SK-N-SH (cell line): Measurements from ENCODE around the gene HPN. TPM values are rescaled to one million over a fixed set of nuclear protein-coding genes. Genes with fewer than 3 reads are reported as not detected.

ENCODE experiments used
- CTCF ChIA-PET: fragments of 300-600, 350-600 bp; formaldehyde crosslinking; extraction: SDS; loops from one replicate; lab custom pipeline; 2021; lab: Yijun Ruan, JAX
- POLR2A ChIA-PET: fragments of 350-600 bp; sonication (Branson Sonifier 250); formaldehyde crosslinking; extraction: SDS; loops from one replicate; lab custom pipeline; 2020; ENCODE audit warnings: antibody characterized with exemption, inconsistent platforms; lab: Yijun Ruan, JAX
- DNase-seq: peaks from one replicate; pipeline ENCODE4 v3.0.0; 2012
- H2AFZ ChIP-seq: fragments of 200-600 bp; sonication (generic); 2 replicates; pipeline ENCODE4 v1.8.1; 2016; ENCODE audit warnings: antibody characterized with exemption, mild to moderate bottlenecking, low read depth
- H3F3A ChIP-seq: fragments of 200-600 bp; sonication (generic); replicated peaks from 2 replicates; pipeline ENCODE3; 2016; ENCODE audit warnings: antibody characterized with exemption, mild to moderate bottlenecking; ENCODE audit not compliant: insufficient read depth
- H3K27ac ChIP-seq, 2 experiments: fragments of 200-500 bp in 1 of 2; fragments of 200-600 bp in 1 of 2; sonication (Bioruptor generic) in 1 of 2; sonication (generic), shearing (Covaris generic) in 1 of 2; 2 replicates each; pipeline versions ENCODE4 v1.5.1 to v1.6.1; 2014 to 2016; ENCODE audit warnings: low read depth in 2 of 2, inconsistent platforms in 1 of 2, low read length in 1 of 2, mild to moderate bottlenecking in 1 of 2, mixed read lengths in 1 of 2
- H3K27me3 ChIP-seq: fragments of 200-600 bp; sonication (generic), shearing (Covaris generic); 2 replicates; pipeline ENCODE4 v1.6.1; 2016; ENCODE audit warnings: mixed run types; ENCODE audit not compliant: insufficient read depth
- H3K36me3 ChIP-seq, 2 experiments: fragments of 200-500 bp in 1 of 2; fragments of 200-600 bp in 1 of 2; sonication (Bioruptor generic) in 1 of 2; sonication (generic) in 1 of 2; replicated peaks in 1 of 2; 2 replicates each; pipeline versions ENCODE3 to v1.5.1; 2014 to 2016; ENCODE audit warnings: low read length in 1 of 2, mild to moderate bottlenecking in 1 of 2; ENCODE audit not compliant: insufficient read depth in 2 of 2, control insufficient read depth in 1 of 2
- H3K4me1 ChIP-seq, 2 experiments: fragments of 200-500 bp in 1 of 2; fragments of 200-600 bp in 1 of 2; sonication (Bioruptor generic) in 1 of 2; sonication (generic), shearing (Covaris generic) in 1 of 2; 2 replicates each; pipeline versions ENCODE4 v1.5.1 to v1.6.1; 2014 to 2016; ENCODE audit warnings: low read depth in 1 of 2, low read length in 1 of 2, mixed run types in 1 of 2; ENCODE audit not compliant: insufficient read depth in 2 of 2, control insufficient read depth in 1 of 2
- H3K4me2 ChIP-seq: fragments of 200-600 bp; sonication (generic), shearing (Covaris generic); 2 replicates; pipeline ENCODE4 v1.6.1; 2017; ENCODE audit warnings: mixed run types
- H3K4me3 ChIP-seq, 2 experiments: fragments of 200-500 bp in 1 of 2; fragments of 200-600 bp in 1 of 2; sonication (Bioruptor generic) in 1 of 2; sonication (generic), shearing (Covaris generic) in 1 of 2; 2 replicates each; pipeline versions ENCODE4 v1.5.1 to v1.8.1; 2014 to 2016; ENCODE audit warnings: low read depth in 2 of 2, inconsistent platforms in 1 of 2, low read length in 1 of 2, mild to moderate bottlenecking in 1 of 2, mixed read lengths in 1 of 2, moderate library complexity in 1 of 2
- H3K79me2 ChIP-seq: fragments of 200-600 bp; sonication (generic); 2 replicates; pipeline ENCODE4 v1.8.1; 2017; ENCODE audit warnings: mild to moderate bottlenecking; ENCODE audit not compliant: insufficient read depth
- H3K9ac ChIP-seq: fragments of 200-600 bp; sonication (generic); 2 replicates; pipeline ENCODE4 v1.6.1; 2017; ENCODE audit warnings: mixed run types
- H3K9me2 ChIP-seq: fragments of 200-600 bp; sonication (generic); 2 replicates; pipeline ENCODE4 v1.6.1; 2017; ENCODE audit warnings: mixed run types
- H3K9me3 ChIP-seq: fragments of 200-600 bp; sonication (generic); 2 replicates; pipeline ENCODE4 v1.6.1; 2017; ENCODE audit warnings: mixed run types, mild to moderate bottlenecking, moderate library complexity
- H4K20me1 ChIP-seq: fragments of 200-600 bp; sonication (generic); 2 replicates; pipeline ENCODE4 v1.6.1; 2017; ENCODE audit warnings: mild to moderate bottlenecking, mixed run types; ENCODE audit not compliant: insufficient read depth
- CHD2 ChIP-seq: fragments of 150-350 bp; IDR thresholded peaks from 2 replicates; pipeline ENCODE4 v1.6.1; 2018; ENCODE audit warnings: low read length; ENCODE audit not compliant: partially characterized antibody
- EZH2phosphoT487 ChIP-seq: fragments of 200-600 bp; sonication (generic); IDR thresholded peaks from 2 replicates; pipeline ENCODE4 v1.6.1; 2017; ENCODE audit warnings: low read depth, mixed run types, mild to moderate bottlenecking, antibody characterized with exemption, moderate library complexity, borderline replicate concordance
- GABPA ChIP-seq: IDR thresholded peaks from 2 replicates; pipeline ENCODE4 v1.4.0; 2012; ENCODE audit warnings: low read depth, mild to moderate bottlenecking
- GATA2 ChIP-seq: sonication (generic); formaldehyde crosslinking; IDR thresholded peaks from 2 replicates; pipeline ENCODE4 v1.5.0; 2020; ENCODE audit warnings: mild to moderate bottlenecking, missing genetic modification reagents
- MEF2A ChIP-seq: IDR thresholded peaks from 2 replicates; pipeline ENCODE4 v1.4.0; 2012; ENCODE audit warnings: low read depth, borderline replicate concordance
- MXI1 ChIP-seq: IDR thresholded peaks from 2 replicates; pipeline ENCODE4 v1.6.1; 2012; ENCODE audit warnings: mild to moderate bottlenecking, low read depth, low read length, improper control_type of control experiment
- POLR2AphosphoS5 ChIP-seq: IDR thresholded peaks from 2 replicates; pipeline ENCODE4 v1.6.1; 2012; ENCODE audit warnings: low read depth, low read length
- RAD21 ChIP-seq: IDR thresholded peaks from 2 replicates; pipeline ENCODE4 v1.6.1; 2012; ENCODE audit warnings: mild to moderate bottlenecking, low read length
- RCOR1 ChIP-seq: fragments of 150-350 bp; IDR thresholded peaks from 2 replicates; pipeline ENCODE4 v1.6.1; 2017; ENCODE audit warnings: antibody characterized with exemption, low read length
- RFX5 ChIP-seq: IDR thresholded peaks from 2 replicates; pipeline ENCODE4 v1.6.1; 2012; ENCODE audit warnings: mild to moderate bottlenecking, improper control_type of control experiment, low read length
- RXRA ChIP-seq: IDR thresholded peaks from 2 replicates; pipeline ENCODE4 v1.4.0; 2012; ENCODE audit warnings: low read depth, mild to moderate bottlenecking, borderline replicate concordance
- SIN3A ChIP-seq: IDR thresholded peaks from 2 replicates; pipeline ENCODE4 v1.6.1; 2012; ENCODE audit warnings: low read depth, mild to moderate bottlenecking, low read length, moderate library complexity, borderline replicate concordance
- TAF1 ChIP-seq: IDR thresholded peaks from 2 replicates; pipeline ENCODE4 v1.6.1; 2012; ENCODE audit warnings: low read depth, mild to moderate bottlenecking, low read length, moderate library complexity, borderline replicate concordance
- TCF12 ChIP-seq: IDR thresholded peaks from 2 replicates; pipeline ENCODE4 v1.4.0; 2012
- YY1 ChIP-seq: IDR thresholded peaks from 2 replicates; pipeline ENCODE4 v1.4.0; 2012; ENCODE audit warnings: low read depth, mild to moderate bottlenecking
- WGBS: methylation state at CpG from one replicate; pipeline ENCODE4 v1.1.6; 2017; ENCODE audit warnings: low lambda C conversion rate; 5-methylcytosine and 5-hydroxymethylcytosine counted together
- polyA plus RNA-seq, 3 experiments: library from polyadenylated mRNA; depleted of rRNA; stranded (reverse); fragments of >200 nt; gene quantifications; 2 replicates each; pipeline ENCODE4 v1.2.3, GENCODE V29; 2012
- TF ChIP-seq, protein P1 (sequence below): IDR thresholded peaks from 2 replicates; pipeline ENCODE4 v1.6.1; 2012; ENCODE audit warnings: mild to moderate bottlenecking, low read depth, low read length, moderate library complexity
- TF ChIP-seq, protein P2 (sequence below): IDR thresholded peaks from 2 replicates; pipeline ENCODE4 v1.4.0; 2012; ENCODE audit warnings: low read depth, borderline replicate concordance
- TF ChIP-seq, protein P3 (sequence below): fragments of 150-350 bp; IDR thresholded peaks from 2 replicates; pipeline ENCODE4 v1.6.1; 2017; ENCODE audit warnings: antibody characterized with exemption, low read length, low read depth, borderline replicate concordance

HPN gene
- polyA plus RNA-seq, 1 of the 3 experiments (the other 2 are of a cell fraction): 0.05 TPM

DNA sequence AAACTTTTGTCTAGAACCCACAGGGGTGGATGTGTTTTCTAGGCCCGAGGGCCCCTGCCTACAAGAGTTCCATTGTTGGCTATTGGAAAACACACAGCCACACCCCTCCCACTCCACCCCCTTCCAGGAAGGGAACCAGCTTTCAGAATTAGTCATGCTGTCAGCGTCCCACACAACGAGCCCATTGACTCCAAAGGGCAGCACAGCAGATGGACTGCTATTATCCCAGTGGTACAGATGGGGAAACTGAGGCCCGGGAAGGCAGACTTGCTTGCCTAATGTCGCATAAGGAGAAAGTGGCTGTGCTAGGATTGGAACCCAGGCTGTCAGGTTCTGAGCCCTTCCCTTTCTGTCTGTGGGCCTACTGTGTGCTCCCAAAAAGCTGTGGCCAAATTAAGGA is 66.0 kb downstream of the HPN start:
- Histone ChIP-seq H3K9me2 (no peaks in the 10 kb centered on the region), H3K9ac (no peak overlapping the region), H3K27me3 (no peaks in the 10 kb centered on the region), H3K9me3 (no peaks in the 10 kb centered on the region), H3K4me1 (no peaks in the 10 kb centered on the region), H2AFZ (no peak overlapping the region)
- TF ChIP-seq, protein P1, sequence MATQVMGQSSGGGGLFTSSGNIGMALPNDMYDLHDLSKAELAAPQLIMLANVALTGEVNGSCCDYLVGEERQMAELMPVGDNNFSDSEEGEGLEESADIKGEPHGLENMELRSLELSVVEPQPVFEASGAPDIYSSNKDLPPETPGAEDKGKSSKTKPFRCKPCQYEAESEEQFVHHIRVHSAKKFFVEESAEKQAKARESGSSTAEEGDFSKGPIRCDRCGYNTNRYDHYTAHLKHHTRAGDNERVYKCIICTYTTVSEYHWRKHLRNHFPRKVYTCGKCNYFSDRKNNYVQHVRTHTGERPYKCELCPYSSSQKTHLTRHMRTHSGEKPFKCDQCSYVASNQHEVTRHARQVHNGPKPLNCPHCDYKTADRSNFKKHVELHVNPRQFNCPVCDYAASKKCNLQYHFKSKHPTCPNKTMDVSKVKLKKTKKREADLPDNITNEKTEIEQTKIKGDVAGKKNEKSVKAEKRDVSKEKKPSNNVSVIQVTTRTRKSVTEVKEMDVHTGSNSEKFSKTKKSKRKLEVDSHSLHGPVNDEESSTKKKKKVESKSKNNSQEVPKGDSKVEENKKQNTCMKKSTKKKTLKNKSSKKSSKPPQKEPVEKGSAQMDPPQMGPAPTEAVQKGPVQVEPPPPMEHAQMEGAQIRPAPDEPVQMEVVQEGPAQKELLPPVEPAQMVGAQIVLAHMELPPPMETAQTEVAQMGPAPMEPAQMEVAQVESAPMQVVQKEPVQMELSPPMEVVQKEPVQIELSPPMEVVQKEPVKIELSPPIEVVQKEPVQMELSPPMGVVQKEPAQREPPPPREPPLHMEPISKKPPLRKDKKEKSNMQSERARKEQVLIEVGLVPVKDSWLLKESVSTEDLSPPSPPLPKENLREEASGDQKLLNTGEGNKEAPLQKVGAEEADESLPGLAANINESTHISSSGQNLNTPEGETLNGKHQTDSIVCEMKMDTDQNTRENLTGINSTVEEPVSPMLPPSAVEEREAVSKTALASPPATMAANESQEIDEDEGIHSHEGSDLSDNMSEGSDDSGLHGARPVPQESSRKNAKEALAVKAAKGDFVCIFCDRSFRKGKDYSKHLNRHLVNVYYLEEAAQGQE: no peak
- no peak for TF ChIP-seq EZH2phosphoT487
- TF ChIP-seq MXI1: no peak
- TF ChIP-seq, protein P2, sequence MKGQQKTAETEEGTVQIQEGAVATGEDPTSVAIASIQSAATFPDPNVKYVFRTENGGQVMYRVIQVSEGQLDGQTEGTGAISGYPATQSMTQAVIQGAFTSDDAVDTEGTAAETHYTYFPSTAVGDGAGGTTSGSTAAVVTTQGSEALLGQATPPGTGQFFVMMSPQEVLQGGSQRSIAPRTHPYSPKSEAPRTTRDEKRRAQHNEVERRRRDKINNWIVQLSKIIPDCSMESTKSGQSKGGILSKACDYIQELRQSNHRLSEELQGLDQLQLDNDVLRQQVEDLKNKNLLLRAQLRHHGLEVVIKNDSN: no peak
- no peak for TF ChIP-seq RXRA
- no peak for TF ChIP-seq TAF1
- no peak for TF ChIP-seq GABPA
- no peak for TF ChIP-seq SIN3A
- no peak for TF ChIP-seq RCOR1
- no peak for TF ChIP-seq TCF12
- no peak for TF ChIP-seq POLR2AphosphoS5
- TF ChIP-seq MEF2A: no peak
- TF ChIP-seq, all 33 proteins: peak for 0
- H3K4me3 ChIP-seq: no peak overlapping the region
- ChIA-PET CTCF (interaction anchor here (0.6 to 1.5 kb wide), 5 partner anchors 8 to 46 kb away, joined by 3 to 6 read pairs (median 5); partner anchors contain the start of gene FXYD3), POLR2A (no interaction called here)
- no peak overlapping the region for H3K4me2 ChIP-seq
- H4K20me1 ChIP-seq: no peaks in the 10 kb centered on the region
- H3F3A ChIP-seq: peaks cover 4% of the 10 kb centered on the region
- no peak for DNase-seq
- no peaks in the 10 kb centered on the region for H3K79me2 ChIP-seq
- WGBS: 4% methylated on average over 5 of the region's 5 CpGs
- no peaks in the 10 kb centered on the region for H3K36me3 ChIP-seq
- no peak overlapping the region for H3K27ac ChIP-seq

DNA sequence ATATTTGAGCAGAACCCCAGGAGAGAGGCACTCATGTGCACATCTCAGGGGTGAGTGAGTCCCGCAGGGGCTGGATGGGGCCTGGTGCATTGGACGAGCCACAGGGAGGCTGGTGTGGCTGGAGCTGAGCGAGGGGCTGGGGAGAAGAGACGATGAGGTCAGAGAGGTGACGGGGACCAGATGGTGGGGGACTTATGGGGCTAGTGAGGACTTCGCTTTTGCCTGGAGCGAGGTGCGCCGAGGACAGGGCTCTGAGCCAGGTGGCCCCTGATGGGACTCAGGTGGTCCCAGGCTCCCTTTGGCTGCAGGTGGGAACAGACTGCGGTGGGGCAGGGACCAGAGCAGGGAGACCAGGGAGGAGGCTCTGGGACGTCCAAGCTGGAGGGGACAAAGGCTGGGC is 67.2 kb downstream of the HPN start:
- H3K9me2 ChIP-seq: no peaks in the 10 kb centered on the region
- peaks cover 4% of the 10 kb centered on the region for H3F3A ChIP-seq
- no peaks in the 10 kb centered on the region for H3K27me3 ChIP-seq
- no peaks in the 10 kb centered on the region for H4K20me1 ChIP-seq
- H2AFZ ChIP-seq: no peak overlapping the region
- WGBS: 80% methylated on average over 10 of the region's 11 CpGs
- ChIA-PET POLR2A (no interaction called here), CTCF (interaction anchor here (1.1 kb wide), 1 partner anchor 42 kb away, joined by 5 read pairs; no protein-coding TSS in a partner anchor)
- no peak overlapping the region for H3K27ac ChIP-seq
- H3K4me2 ChIP-seq: no peak overlapping the region
- no peaks in the 10 kb centered on the region for H3K9me3 ChIP-seq
- no peak for DNase-seq
- TF ChIP-seq GATA2 (CRISPR knock-in tag): no peak
- TF ChIP-seq RFX5: no peak
- TF ChIP-seq MEF2A: no peak
- TF ChIP-seq CHD2: no peak
- TF ChIP-seq, protein P3, sequence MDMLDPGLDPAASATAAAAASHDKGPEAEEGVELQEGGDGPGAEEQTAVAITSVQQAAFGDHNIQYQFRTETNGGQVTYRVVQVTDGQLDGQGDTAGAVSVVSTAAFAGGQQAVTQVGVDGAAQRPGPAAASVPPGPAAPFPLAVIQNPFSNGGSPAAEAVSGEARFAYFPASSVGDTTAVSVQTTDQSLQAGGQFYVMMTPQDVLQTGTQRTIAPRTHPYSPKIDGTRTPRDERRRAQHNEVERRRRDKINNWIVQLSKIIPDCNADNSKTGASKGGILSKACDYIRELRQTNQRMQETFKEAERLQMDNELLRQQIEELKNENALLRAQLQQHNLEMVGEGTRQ: no peak
- TF ChIP-seq POLR2AphosphoS5: no peak
- TF ChIP-seq YY1: no peak
- no peak for TF ChIP-seq RAD21
- H3K79me2 ChIP-seq: no peaks in the 10 kb centered on the region
- no peaks in the 10 kb centered on the region for H3K36me3 ChIP-seq
- no peaks in the 10 kb centered on the region for H3K4me1 ChIP-seq
- H3K9ac ChIP-seq: no peak overlapping the region
- H3K4me3 ChIP-seq: no peak overlapping the region
